ENCODE results near the gene SEC24A.

Gene SEC24A

DNA sequence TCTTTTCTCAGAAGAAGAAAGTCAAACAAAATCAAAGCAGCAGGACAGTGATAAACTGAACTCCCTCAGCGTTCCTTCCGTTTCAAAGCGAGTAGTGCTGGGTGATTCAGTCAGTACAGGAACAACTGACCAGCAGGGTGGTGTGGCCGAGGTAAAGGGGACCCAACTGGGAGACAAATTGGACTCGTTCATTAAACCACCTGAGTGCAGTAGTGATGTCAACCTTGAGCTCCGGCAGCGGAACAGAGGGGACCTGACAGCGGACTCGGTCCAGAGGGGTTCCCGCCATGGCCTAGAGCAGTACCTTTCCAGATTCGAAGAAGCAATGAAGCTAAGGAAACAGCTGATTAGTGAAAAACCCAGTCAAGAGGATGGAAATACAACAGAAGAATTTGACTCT is 92.5 kb downstream of the SEC24A start:
- TF ChIP-seq, protein P1, sequence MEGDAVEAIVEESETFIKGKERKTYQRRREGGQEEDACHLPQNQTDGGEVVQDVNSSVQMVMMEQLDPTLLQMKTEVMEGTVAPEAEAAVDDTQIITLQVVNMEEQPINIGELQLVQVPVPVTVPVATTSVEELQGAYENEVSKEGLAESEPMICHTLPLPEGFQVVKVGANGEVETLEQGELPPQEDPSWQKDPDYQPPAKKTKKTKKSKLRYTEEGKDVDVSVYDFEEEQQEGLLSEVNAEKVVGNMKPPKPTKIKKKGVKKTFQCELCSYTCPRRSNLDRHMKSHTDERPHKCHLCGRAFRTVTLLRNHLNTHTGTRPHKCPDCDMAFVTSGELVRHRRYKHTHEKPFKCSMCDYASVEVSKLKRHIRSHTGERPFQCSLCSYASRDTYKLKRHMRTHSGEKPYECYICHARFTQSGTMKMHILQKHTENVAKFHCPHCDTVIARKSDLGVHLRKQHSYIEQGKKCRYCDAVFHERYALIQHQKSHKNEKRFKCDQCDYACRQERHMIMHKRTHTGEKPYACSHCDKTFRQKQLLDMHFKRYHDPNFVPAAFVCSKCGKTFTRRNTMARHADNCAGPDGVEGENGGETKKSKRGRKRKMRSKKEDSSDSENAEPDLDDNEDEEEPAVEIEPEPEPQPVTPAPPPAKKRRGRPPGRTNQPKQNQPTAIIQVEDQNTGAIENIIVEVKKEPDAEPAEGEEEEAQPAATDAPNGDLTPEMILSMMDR (IDR thresholded peaks at IDR 0.05; ENCODE audit: low read length), result no peak
- TF ChIP-seq EZH2 (optimal IDR thresholded peaks at IDR 0.05; ENCODE audit: low read depth, low read length), result no peak
- TF ChIP-seq EZH2phosphoT487 (IDR thresholded peaks at IDR 0.05; ENCODE audit: low read length), result no peak
- H3K79me2 ChIP-seq (ENCODE audit: low read length), result peaks cover 34% of the 10 kb centered on the region

DNA sequence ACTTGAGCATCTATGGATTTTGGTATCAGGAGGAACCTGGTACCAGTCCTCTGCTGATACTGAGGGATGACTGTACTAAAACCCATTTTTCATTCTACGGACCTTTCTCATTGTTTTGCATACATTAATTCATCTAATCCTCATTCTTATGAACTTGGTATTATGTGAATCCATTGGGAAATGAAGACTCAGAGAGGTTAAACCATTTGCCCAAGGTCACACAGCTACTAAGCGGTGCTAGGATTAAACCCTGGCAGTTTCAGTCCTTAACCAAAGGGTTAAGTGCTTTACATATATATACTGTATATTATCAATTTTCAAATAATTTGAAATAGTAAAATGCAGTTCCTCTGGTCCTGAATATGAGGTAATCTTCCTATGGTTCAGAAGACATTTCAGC is 93.5 kb downstream of the SEC24A start:
- H3K79me2 ChIP-seq (ENCODE audit: low read length), result peaks cover 34% of the 10 kb centered on the region
- H3K4me2 ChIP-seq (ENCODE audit: low read depth, low read length), result no peak overlapping the region
- no peak overlapping the region for H2AFZ ChIP-seq (ENCODE audit: low read length)
- no peak overlapping the region for H3K27ac ChIP-seq (ENCODE audit: low read length)
- DNase-seq, result no peak
- no peak overlapping the region for H3K4me3 ChIP-seq (ENCODE audit: low read length)
- H3K9me2 ChIP-seq (replicated peaks; ENCODE audit: insufficient read depth, low read length), result no peaks in the 10 kb centered on the region
- TF ChIP-seq, protein P1 (IDR thresholded peaks at IDR 0.05; ENCODE audit: low read length), result no peak
- TF ChIP-seq EZH2phosphoT487 (IDR thresholded peaks at IDR 0.05; ENCODE audit: low read length) (no peak), EZH2 (optimal IDR thresholded peaks at IDR 0.05; ENCODE audit: low read depth, low read length) (no peak)
- H3K9ac ChIP-seq (ENCODE audit: low read length), result no peak overlapping the region
- peaks cover 10% of the 10 kb centered on the region; the same call in 1 of the 2 replicates for H3K4me1 ChIP-seq (ENCODE audit: low read length)
- H4K20me1 ChIP-seq (ENCODE audit: insufficient read depth, low read length), result no peaks in the 10 kb centered on the region
- H3K36me3 ChIP-seq (replicated peaks; ENCODE audit: insufficient read depth, low read length), result no peaks in the 10 kb centered on the region
- H3F3A ChIP-seq (ENCODE audit: insufficient read depth, low read length), result peaks cover 5% of the 10 kb centered on the region; the same call in 1 of the 2 replicates
- no peaks in the 10 kb centered on the region for H3K27me3 ChIP-seq (replicated peaks; ENCODE audit: insufficient read depth, low read length)
- no peaks in the 10 kb centered on the region for H3K9me3 ChIP-seq (replicated peaks; ENCODE audit: insufficient read depth, low read length)

More for the DNA sequence above, 92.5 kb downstream of the SEC24A start:
- DNase-seq, result no peak
- Histone ChIP-seq H3K4me2 (ENCODE audit: low read depth, low read length) (no peak overlapping the region), H3K9me2 (replicated peaks; ENCODE audit: insufficient read depth, low read length) (no peaks in the 10 kb centered on the region), H2AFZ (ENCODE audit: low read length) (no peak overlapping the region), H3K9me3 (replicated peaks; ENCODE audit: insufficient read depth, low read length) (no peaks in the 10 kb centered on the region), H4K20me1 (ENCODE audit: insufficient read depth, low read length) (no peaks in the 10 kb centered on the region), H3K27ac (ENCODE audit: low read length) (no peak overlapping the region), H3K4me3 (ENCODE audit: low read length) (no peak overlapping the region), H3K27me3 (replicated peaks; ENCODE audit: insufficient read depth, low read length) (no peaks in the 10 kb centered on the region), H3K4me1 (ENCODE audit: low read length) (peaks cover 10% of the 10 kb centered on the region; the same call in 1 of the 2 replicates), H3K9ac (ENCODE audit: low read length) (no peak overlapping the region), H3F3A (ENCODE audit: insufficient read depth, low read length) (peaks cover 10% of the 10 kb centered on the region; the same call in 1 of the 2 replicates), H3K36me3 (replicated peaks; ENCODE audit: insufficient read depth, low read length) (no peaks in the 10 kb centered on the region)

DNA sequence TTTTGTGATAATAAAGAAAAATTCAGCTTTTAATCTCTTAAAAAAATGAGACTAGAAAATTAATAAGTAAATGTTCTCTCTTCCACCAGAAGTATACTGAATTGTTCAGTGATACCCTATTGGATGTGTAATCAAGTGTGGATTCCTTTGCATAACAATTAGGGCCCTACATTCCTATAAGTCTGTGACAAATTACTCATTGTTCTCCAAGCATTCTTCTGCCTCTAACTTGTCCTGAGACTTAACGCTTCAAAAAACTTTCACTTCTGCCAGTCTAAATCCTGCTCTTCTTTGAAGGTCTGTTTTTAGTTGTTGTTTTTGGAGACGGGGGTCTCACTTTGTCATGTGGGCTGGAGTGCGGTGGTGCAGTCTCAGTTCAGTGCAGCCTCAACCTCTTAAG is 100.8 kb downstream of the SEC24A start:
- Histone ChIP-seq H3K79me2 (ENCODE audit: low read length) (no peaks in the 10 kb centered on the region), H3K36me3 (replicated peaks; ENCODE audit: insufficient read depth, low read length) (no peaks in the 10 kb centered on the region), H3K9ac (ENCODE audit: low read length) (no peak overlapping the region), H3K4me1 (ENCODE audit: low read length) (no peaks in the 10 kb centered on the region), H3K4me2 (ENCODE audit: low read depth, low read length) (no peak overlapping the region), H3F3A (ENCODE audit: insufficient read depth, low read length) (no peaks in the 10 kb centered on the region), H3K4me3 (ENCODE audit: low read length) (no peak overlapping the region), H4K20me1 (ENCODE audit: insufficient read depth, low read length) (no peaks in the 10 kb centered on the region), H2AFZ (ENCODE audit: low read length) (no peak overlapping the region), H3K27ac (ENCODE audit: low read length) (no peak overlapping the region), H3K27me3 (replicated peaks; ENCODE audit: insufficient read depth, low read length) (no peaks in the 10 kb centered on the region), H3K9me2 (replicated peaks; ENCODE audit: insufficient read depth, low read length) (no peaks in the 10 kb centered on the region), H3K9me3 (replicated peaks; ENCODE audit: insufficient read depth, low read length) (no peaks in the 10 kb centered on the region)
- DNase-seq, result no peak
- no peak for TF ChIP-seq EZH2phosphoT487 (IDR thresholded peaks at IDR 0.05; ENCODE audit: low read length)
- no peak for TF ChIP-seq EZH2 (optimal IDR thresholded peaks at IDR 0.05; ENCODE audit: low read depth, low read length)
- TF ChIP-seq, protein P1 (IDR thresholded peaks at IDR 0.05; ENCODE audit: low read length), result no peak

All from MM.1S (cell line).